NCI-H510A (cell line): Measurements from ENCODE around the gene GFER.
"Not testable (repeated sequence)": the region's sequence is repeated elsewhere in the genome, so short reads cannot be mapped to it uniquely, and the experiment has no call there.

Experiments
- DNase-seq: peaks from one replicate; lab custom pipeline; 2025; lab: John Stamatoyannopoulos, UW

Gene GFER

DNA sequence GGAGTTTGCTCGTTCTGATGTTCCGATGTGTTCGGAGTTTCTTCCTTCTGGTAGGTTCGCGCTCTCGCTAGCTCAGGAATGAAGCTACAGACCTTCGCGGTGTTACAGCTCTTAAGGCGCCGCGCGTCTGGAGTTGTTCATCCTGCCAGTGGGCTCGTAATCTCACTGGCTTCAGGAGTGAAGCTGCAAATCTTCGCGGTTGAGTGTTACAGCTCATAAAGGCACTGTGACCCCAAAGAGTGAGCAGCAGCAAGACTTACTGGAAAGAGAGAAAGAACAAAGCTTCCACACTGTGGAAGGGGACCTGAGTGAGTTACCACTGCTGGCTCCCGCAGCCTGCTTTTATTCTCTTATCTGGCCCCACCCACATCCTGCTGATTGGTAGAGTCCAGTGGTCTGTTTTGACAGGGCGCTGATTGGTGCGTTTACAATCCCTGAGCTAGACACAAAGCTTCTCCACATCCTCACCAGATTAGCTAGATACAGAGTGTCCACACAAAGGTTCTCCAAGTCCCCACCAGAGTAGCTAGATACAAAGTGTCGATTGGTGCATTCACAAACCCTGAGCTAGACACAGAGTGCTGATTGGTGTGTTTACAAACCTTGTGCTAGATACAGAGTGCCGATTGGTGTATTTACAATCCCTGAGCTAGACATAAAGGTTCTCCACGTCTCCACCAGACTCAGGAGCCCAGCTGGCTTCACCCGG lies 26.4 kb upstream of the GFER start:
- not testable (repeated sequence) for DNase-seq

DNA sequence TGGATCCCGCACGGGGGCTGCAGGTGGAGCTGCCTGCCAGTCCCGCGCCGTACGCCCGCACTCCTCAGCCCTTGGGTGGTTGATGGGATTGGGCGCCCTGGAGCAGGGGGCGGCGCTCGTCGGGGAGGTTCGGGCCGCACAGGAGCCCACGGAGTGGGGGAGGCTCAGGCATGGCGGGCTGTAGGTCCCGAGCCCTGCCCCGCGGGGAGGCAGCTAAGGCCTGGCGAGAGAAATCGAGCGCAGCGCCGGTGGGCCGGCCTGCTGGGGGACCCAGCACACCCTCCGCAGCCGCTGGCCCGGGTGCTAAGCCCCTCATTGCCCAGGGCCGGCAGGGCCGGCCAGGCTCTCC lies 25.9 kb upstream of the GFER start:
- not testable (repeated sequence) for DNase-seq

DNA sequence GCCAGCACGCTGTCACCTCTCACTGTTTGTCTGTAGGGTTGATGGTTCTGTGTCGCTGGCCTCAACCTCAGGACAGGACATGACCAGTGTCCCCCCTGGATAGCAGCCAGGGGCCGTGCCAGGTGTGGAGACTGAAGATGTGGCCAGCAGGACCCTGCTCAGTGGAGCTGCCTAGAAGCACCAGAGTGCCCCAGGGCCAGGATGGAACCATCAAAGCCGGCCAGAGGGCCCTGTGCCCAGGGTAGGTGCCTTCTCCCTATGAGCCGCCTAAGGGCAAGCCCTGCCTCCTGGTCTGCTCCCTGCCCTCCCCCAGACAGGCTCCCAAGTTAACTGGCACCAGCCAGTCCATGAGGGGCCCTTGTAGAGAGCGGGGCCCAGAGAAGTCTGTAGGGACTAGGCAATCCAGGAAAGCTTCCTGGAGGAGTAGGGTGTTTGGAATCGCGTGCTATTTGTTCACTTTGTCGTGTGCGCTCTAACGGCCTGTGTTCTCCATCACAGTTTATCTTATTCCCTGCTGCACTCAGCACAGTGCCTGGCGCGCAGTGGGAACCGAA lies 25.2 kb upstream of the GFER start:
- DNase-seq: no peak

DNA sequence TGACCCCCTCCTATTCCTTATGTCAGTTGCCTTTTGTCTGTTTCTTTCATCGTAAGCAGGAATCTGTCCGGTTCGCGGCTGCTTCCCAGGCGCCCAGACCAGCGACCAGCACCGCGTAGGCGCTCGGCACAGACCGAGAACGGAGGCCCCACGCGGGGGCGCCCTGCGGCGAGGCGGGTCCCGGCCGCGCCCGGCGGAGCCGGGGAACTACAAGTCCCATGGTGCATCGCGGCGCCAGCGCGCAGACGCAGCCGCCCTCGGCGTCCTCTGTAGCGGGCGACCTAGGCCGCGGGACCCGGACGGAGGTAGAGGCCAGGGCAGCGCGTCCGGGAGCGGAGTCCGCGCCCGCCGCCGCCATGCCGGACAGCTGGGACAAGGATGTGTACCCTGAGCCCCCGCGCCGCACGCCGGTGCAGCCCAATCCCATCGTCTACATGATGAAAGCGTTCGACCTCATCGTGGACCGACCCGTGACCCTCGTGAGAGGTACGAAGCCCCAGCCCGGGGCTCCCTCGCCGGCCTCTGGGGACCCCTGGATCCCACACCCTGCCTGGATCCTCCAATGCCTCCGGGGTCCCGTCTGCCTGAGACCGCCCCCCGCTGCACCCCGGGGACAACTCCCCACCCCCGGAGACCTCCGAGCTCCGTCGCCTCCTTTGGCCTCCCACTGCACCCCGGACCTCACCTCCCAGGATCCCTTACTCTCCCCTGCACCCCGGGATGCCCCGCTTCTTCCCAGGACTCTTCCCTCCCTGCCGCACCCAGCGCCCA lies 24.5 kb upstream of the GFER start, which contains the start of gene NDUFB10:
Gene NDUFB10, plus strand, starts transcription at position 270 of the 771 bp plus-strand sequence. Its CDS starts 87 bp downstream, at position 357.
- DNase-seq: peak; percentile 56

DNA sequence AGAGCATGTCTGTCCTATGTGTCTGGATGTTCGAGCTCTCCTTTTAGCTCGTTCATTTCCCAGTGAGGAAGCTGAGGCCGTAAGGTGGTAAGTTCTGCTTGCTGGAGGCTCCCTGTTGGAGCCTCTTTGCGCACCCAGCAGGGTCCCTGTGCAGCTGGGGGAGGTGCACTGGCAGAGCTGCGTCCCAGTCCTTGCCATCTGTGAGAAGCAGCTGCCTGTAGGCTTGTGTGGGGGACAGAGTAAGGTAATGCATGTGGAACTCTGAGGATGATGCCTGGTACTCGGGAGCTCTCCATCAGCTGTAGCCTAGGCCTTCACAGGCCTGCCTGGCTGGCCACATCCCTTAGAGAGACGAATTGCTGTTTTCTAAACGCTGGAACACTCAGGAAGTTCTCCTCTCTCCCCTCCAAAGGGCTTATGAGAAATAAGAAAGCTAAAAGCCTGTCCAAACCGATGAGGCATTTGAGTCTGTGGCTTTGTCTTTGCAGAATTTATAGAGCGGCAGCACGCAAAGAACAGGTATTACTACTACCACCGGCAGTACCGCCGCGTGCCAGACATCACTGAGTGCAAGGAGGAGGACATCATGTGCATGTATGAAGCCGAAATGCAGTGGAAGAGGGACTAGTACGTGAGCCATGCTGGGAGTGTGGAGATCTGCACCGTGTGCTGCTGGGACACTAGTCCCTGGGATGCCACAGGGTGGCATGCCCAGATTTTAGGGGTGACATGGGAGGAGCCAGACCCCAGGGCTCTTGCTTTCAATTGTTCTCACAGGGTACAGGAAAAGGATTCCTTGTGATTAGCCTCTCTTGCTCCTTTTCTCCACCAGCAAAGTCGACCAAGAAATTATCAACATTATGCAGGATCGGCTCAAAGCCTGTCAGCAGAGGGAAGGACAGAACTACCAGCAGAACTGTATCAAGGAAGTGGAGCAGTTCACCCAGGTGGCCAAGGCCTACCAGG lies 23.0 kb upstream of the GFER start:
- no peak for DNase-seq

DNA sequence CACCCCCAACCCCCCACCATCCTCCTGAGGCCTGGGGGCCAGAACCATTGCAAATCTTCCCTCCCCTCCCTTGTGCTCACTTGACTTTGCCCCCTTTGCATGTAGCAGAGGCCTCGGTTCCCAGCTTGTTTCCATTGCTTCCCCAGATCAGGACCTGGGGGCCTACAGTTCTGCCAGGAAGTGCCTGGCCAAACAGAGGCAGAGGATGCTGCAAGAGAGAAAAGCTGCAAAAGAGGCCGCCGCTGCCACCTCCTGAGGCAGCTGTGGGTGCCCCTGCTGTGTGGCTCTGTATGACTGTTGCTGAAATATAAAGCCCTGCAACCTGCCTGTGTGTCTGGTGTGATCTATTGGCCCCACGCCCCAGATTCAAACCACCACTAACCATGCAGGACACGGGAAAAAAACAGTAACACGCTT lies 22.3 kb upstream of the GFER start:
- no peak for DNase-seq

DNA sequence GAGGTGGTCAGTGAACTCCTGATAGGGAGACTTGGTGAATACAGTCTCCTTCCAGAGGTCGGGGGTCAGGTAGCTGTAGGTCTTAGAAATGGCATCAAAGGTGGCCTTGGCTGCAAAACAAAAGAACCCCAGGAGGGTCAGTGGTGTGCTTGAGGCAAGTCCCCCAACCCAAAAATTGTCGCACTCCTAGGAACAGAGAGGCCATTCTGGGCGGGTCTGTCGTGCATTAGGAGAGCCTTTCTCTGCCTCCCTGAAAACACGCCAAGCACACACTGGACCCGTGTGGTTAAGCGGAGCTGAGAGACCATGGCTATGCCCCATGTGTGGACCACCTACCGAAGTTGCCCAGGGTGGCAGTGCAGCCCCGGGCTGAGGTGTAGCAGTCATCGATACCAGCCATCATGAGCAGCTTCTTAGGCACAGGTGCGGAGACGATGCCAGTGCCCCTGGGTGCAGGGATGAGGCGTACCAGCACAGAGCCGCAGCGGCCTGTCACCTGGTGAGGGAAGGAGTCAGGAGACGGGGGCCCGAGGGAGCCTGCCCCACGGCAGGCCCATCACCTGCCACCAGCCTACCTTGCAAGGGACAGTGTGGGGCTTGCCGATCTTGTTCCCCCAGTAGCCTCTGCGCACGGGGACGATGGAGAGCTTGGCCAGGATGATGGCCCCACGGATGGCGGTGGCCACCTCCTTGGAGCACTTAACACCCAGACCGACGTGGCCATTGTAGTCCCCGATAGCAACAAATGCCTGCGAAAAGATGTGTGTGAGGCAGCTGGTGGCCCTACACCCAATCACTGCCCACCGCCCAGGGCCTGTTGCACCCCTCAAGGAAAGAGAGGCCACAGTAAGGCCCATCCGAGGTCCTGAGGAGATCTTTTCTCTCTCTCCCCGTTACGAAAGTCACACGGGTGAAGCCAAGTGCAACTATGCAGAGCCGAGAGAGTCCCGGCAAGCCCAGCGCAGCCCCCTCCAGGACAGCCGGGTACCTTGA lies 21.5 kb upstream of the GFER start:
- not testable (repeated sequence) for DNase-seq

DNA sequence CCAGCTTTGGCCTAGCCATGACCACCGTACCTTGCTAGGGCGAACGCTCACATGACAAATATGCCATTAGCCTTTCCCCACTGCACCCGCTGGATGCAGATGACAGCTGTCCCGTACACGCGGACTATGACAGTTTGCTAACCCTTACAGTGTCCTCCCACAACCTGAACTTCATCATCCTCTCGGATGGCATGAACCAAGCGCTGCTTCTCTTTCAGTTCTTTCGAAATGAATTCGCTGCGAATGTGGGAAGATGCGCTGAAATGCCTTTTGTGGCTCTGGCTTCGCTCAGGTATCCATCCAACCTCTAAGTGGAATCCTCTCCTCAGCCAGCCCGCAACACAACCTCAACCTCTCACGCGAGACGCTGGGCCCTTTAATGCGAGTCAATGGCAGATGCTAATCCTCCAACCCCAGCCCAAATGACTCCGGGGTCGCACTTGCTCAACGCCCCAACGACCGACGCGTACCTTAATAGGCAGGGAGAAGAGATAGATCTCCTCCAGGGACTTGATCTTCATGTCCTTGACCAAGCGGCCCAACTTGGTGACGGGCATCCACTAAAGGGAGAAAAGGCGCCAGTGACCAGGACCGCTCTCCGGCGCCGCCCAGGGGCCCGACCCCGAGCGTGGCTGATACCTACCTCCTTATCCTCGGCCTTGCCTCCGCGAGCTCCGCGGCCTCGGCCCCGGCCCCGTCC lies 20.0 kb upstream of the GFER start:
- DNase-seq: no peak

DNA sequence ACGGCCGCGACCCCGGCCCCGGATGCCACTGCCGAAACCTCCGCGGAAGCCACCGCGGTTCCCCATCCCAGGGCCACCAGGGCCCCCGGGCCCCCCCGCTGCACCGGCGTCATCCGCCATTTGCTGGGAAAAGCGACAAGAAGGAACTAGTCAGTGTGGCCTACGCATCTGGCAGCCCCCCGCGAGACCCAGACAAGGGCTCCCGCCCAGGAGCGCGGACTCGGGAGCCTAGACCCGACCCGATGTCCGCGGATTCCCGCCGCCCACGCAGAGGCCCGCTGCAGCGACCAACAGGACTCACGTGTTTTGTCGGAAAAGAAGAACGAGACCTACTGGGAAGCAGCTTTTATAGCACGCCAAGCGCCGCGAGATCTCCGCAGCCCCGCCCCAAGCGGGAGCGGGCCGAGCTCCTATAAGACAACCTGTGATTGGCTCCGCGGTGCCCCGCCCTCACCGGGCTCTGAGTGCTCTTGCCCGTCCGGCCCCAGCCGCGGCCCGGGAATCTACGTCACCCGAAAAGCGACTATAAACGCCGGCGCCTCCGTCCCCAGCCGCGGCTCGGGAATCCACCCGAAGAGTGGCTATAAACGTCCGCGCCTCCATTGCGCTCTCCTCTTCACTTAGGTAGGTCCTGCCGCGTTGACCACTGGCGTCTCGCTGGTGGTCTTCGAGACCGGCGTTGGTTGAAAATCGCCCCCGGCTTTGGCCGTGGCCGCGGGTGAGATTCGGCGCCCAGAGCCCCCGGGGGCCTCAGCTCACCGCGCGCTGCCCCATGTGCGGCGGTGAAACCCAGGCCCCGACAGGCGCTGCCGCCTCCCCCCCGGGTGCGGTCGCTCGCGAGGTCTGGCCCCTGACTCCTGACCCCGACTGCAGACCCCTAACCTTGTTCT lies 19.2 kb upstream of the GFER start, which contains the start of gene RPS2:
Gene RPS2, minus strand, starts transcription at position 321 of the 890 bp plus-strand sequence. Its CDS starts 201 bp downstream, at position 120.
- DNase-seq: peak; percentile 90

DNA sequence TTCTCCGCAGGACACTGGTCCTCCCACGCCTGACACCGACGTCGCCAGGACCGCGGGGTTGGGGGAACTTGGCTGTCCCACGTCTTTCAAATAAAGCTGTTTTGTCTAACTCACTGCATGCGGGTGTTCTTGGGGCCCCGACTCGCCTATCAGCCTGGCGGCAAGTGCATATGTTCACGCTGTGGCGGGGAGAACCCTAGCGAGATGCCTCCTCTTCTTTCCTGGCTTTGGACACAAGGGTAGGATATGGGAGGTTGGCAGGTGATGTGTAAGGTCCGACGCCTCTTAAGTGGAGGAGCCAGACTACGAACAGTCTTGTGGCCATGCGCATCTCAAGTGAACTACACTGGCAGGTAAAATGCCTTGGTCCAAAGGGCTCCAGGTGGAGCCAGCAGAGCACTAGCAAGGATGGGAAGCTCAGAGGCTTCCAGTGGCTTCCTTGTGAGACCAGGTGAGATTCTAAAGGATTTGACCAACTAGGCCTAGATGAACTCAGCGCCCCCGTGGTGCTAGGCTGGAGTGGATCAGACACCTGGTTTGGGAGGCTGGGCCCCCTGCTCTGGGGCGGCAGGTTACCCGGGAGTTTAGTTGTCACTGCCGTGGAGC lies 18.5 kb upstream of the GFER start:
- no peak for DNase-seq

DNA sequence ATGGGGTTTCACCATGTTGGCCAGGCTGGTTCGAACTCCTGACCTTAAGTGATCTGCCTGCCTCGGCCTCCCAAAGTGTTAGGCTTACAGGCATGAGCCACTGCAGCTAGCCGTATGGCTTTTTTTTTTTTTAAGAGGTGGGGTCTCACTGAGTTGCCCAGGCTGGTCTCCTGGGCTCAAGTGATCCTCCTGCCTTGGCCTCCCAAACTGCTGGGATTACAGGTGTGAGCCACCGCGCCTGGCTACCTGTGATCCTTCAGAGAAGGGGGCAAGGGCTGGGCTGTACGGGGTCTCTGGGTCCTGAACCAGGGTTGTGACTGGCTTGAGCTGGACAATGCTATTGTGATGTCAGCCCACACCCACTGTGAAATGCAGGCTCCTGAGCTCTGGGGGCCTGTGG lies 17.5 kb upstream of the GFER start, which contains the start of gene RNF151:
Gene RNF151, plus strand, starts transcription at position 397 of the 400 bp plus-strand sequence. CDS start 26 bp downstream, outside the sequence.
- no peak for DNase-seq

DNA sequence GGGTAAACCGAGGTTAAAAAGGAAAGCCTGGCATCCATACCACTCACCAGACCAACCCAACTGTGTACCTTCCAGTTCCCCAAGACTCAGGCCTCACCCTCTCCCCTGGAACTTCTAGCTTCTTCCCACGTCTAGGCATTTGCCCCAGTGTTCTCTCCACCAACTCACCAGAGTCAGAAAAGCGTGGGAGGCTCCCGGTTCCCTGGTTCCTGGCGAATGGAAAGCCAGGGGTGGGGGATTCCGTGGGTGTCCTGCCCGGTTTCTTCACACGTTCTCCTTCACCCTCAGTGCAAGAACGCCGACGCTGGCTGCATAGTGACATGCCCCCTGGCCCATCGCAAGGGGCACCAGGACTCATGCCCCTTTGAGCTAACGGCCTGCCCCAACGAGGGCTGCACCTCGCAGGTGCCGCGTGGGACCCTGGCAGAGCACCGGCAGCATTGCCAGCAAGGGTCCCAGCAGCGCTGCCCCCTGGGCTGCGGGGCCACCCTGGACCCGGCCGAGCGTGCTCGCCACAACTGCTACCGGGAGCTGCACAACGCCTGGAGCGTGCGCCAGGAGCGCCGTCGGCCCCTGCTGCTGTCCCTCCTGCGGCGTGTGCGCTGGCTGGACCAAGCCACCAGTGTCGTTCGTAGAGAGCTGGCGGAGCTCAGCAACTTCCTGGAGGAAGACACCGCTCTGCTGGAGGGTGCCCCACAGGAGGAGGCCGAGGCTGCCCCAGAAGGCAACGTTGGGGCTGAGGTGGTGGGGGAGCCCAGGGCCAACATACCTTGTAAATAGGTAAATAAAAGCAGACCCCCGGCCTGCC lies 15.6 kb upstream of the GFER start:
- DNase-seq: no peak

DNA sequence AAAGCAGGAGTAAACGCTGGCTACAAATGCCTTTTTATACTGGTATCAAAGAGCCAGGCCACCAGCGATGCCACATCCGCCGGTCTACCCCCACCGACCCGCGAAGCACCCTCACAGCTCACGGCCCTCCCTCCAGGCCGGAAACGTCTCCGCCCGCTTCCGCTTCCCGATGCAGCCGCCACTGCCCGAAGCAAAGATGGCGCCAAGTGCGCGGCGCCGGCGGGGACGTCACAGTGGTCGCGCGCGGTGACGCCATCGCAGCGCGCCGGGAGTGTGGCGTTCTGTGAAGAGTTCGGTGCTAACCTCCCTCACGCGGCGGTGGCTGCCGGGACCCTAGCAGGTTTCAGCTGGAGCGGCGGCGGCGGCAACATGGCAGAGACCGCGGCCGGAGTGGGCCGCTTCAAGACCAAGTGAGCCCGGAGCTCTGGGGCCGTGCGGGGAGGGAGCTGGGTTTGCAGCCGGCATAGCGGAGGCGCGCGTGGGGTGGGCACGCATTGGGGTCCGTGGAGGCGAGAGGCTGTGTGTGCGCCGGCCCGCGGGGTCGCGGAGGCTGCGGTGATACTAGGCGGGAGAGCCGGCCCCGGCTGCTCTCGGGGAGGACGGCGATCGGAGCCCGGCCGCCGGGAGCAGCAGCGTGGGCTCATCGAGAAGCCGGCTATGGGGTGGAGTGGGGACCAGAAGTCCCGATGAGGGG lies 12.1 kb upstream of the GFER start, which contains the start of gene TBL3:
Gene TBL3, plus strand, starts transcription at position 258 of the 694 bp plus-strand sequence. Its CDS starts 112 bp downstream, at position 370.
- DNase-seq: peak; percentile 81

DNA sequence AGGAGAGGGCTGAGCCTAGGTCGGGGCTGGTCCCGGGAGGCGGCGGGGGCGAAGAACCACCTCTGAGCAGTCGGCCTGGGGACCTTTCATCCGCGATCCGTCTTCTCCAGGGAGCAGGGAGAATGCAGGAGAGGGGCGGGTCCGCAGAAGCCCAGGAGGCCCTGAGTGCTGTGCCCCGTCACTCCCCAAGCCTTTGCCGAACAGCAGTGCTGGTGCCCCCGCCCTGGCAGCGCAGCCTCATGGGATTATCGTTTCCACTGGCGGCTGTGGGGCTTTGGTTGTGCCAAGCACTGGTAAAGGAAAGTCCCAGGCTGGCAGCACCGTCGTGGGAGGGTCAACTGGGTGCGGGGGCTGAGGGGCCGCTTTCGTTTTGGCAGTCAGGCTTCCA lies 11.5 kb upstream of the GFER start:
- no peak for DNase-seq

DNA sequence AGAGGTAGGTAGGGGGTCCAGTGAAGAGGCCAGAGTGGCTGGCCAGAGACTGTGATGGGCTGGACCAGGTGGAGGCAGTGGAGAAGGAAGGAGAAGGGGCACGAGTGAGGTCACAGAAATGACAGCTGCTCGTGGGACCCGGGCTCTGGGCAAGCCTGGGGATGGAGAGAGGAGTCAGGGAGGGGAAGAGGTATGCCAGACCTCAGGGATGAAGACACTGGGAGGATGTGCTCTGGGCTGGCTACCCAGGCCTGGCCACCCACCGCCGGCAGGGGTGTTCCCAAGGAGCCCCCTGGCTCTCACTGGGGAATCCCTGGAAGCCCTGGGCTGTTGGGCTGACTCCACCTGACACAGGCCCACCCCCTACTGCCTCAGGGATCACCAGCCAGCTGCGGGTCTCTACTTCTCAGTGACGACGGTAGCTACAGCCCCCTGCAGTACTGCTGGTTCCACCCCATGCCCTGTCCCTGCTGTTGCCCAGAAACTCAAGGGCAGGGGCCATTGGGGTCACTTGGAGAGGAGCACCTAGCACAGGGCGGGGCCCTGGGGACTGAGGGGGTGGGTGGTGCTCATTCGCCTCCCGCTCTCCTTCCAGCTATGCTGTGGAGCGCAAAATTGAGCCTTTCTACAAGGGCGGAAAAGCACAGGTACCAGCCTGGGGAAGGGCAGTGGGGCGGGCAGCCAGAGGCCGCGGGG lies 10.4 kb upstream of the GFER start:
- no peak for DNase-seq
